Mucosa of stomach (tissue), 1 donor: Measurements from ENCODE around the gene CRTC2.
"Not testable (repeated sequence)": the region's sequence is repeated elsewhere in the genome, so short reads cannot be mapped to it uniquely, and the experiment has no call there.

ENCODE experiments used
- H3K27me3 ChIP-seq: one replicate; pipeline ENCODE4 v1.7.0; 2013; ENCODE audit warnings: mild to moderate bottlenecking, low read length; ENCODE audit not compliant: control insufficient read depth, insufficient read depth
- H3K36me3 ChIP-seq: one replicate; pipeline ENCODE4 v1.7.0; 2013; ENCODE audit warnings: low read length; ENCODE audit not compliant: control insufficient read depth, insufficient read depth
- H3K4me1 ChIP-seq: one replicate; pipeline ENCODE4 v1.7.0; 2013; ENCODE audit warnings: mild to moderate bottlenecking, low read length; ENCODE audit not compliant: control insufficient read depth, insufficient read depth
- H3K4me3 ChIP-seq: one replicate; pipeline ENCODE4 v1.7.0; 2013; ENCODE audit warnings: low read length
- H3K9ac ChIP-seq: one replicate; pipeline ENCODE4 v1.7.0; 2013; ENCODE audit warnings: mild to moderate bottlenecking, low read length, moderate library complexity
- H3K9me3 ChIP-seq: one replicate; pipeline ENCODE4 v1.7.0; 2013; ENCODE audit warnings: mild to moderate bottlenecking, low read length, moderate library complexity; ENCODE audit not compliant: control insufficient read depth
- donor health status: Pancreatic carcinoma.

Gene CRTC2

GRCh38 chr1:153916297-153916696 lies 42.1 kb downstream of the CRTC2 start:
- no peaks in the 10 kb centered on the region for H3K36me3 ChIP-seq
- H3K9ac ChIP-seq = no peak overlapping the region
- peaks cover 15% of the 10 kb centered on the region for H3K4me1 ChIP-seq
- H3K27me3 ChIP-seq = no peaks in the 10 kb centered on the region
- no peak overlapping the region for H3K4me3 ChIP-seq
- H3K9me3 ChIP-seq = no peaks in the 10 kb centered on the region

- Histone ChIP-seq H3K27me3 (no peaks in the 10 kb centered on the region), H3K4me3 (no peak overlapping the region), H3K9me3 (no peaks in the 10 kb centered on the region), H3K4me1 (no peaks in the 10 kb centered on the region), H3K9ac (no peak overlapping the region), H3K36me3 (no peaks in the 10 kb centered on the region)
Observed at GRCh38 chr1:153912349-153912748, 46.1 kb downstream of the CRTC2 start.

- not testable (repeated sequence) for H3K9ac ChIP-seq, H3K27me3 ChIP-seq, H3K36me3 ChIP-seq, H3K4me3 ChIP-seq, H3K4me1 ChIP-seq, H3K9me3 ChIP-seq
Observed at GRCh38 chr1:153910560-153910959, 47.9 kb downstream of the CRTC2 start.

GRCh38 chr1:153908071-153908470 lies 50.3 kb downstream of the CRTC2 start:
- Histone ChIP-seq H3K27me3 (no peaks in the 10 kb centered on the region), H3K4me3 (no peak overlapping the region), H3K9me3 (no peaks in the 10 kb centered on the region), H3K4me1 (no peaks in the 10 kb centered on the region), H3K36me3 (no peaks in the 10 kb centered on the region), H3K9ac (no peak overlapping the region)

GRCh38 chr1:153907134-153907533 lies 51.3 kb downstream of the CRTC2 start:
- H3K4me1 ChIP-seq = no peaks in the 10 kb centered on the region
- H3K27me3 ChIP-seq = no peaks in the 10 kb centered on the region
- no peaks in the 10 kb centered on the region for H3K36me3 ChIP-seq
- no peaks in the 10 kb centered on the region for H3K9me3 ChIP-seq
- H3K4me3 ChIP-seq = no peak overlapping the region
- H3K9ac ChIP-seq = no peak overlapping the region

- Histone ChIP-seq H3K4me3 (no peak overlapping the region), H3K36me3 (no peaks in the 10 kb centered on the region), H3K9ac (no peak overlapping the region), H3K9me3 (no peaks in the 10 kb centered on the region), H3K27me3 (no peaks in the 10 kb centered on the region), H3K4me1 (no peaks in the 10 kb centered on the region)
Observed at GRCh38 chr1:153906396-153906795, 52.0 kb downstream of the CRTC2 start.

- H3K9ac ChIP-seq, H3K4me3 ChIP-seq, H3K27me3 ChIP-seq, H3K4me1 ChIP-seq, H3K9me3 ChIP-seq, H3K36me3 ChIP-seq: not testable (repeated sequence)
Observed at GRCh38 chr1:153905908-153906307, 52.5 kb downstream of the CRTC2 start.

- no peaks in the 10 kb centered on the region for H3K27me3 ChIP-seq
- H3K9me3 ChIP-seq = no peaks in the 10 kb centered on the region
- no peak overlapping the region for H3K4me3 ChIP-seq
- H3K9ac ChIP-seq = no peak overlapping the region
- H3K36me3 ChIP-seq = no peaks in the 10 kb centered on the region
- H3K4me1 ChIP-seq = no peaks in the 10 kb centered on the region
Observed at GRCh38 chr1:153903841-153904455, 54.5 kb downstream of the CRTC2 start.

GRCh38 chr1:153899509-153899908 lies 58.9 kb downstream of the CRTC2 start:
- Histone ChIP-seq H3K36me3 (no peaks in the 10 kb centered on the region), H3K27me3 (no peaks in the 10 kb centered on the region), H3K9me3 (no peaks in the 10 kb centered on the region), H3K9ac (no peak overlapping the region), H3K4me3 (no peak overlapping the region), H3K4me1 (no peaks in the 10 kb centered on the region)
